ENCODE data around the gene RNF180. TPM values are rescaled to one million over a fixed set of nuclear protein-coding genes. Genes with fewer than 3 reads are reported as not detected.

RNF180 gene
- total RNA-seq, 6 experiments from 2014 or later, result not detected

DNA sequence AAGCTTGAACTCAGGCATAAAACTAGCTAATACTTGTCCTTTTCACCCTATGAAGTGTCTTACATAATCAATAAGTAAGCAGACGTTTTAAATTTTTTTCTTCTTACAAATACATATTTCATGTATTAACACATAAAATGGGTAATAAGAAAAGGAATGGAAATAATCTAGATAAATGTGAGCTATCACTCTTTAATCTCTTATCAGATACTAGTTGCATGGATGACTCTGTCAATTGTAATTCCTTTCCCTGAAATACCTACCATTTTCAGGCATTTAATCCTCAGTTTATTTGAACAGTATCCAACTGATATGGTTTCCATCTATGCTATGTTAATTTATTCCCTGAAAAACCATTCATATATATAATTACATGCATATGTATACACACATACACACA is 174.1 kb downstream of the RNF180 start:
- no peak overlapping the region for H3K4me3 Mint-ChIP-seq
- H3K27ac Mint-ChIP-seq, result no peak overlapping the region
- H3K36me3 Mint-ChIP-seq (ENCODE audit: low read depth), result no peaks in the 10 kb centered on the region

DNA sequence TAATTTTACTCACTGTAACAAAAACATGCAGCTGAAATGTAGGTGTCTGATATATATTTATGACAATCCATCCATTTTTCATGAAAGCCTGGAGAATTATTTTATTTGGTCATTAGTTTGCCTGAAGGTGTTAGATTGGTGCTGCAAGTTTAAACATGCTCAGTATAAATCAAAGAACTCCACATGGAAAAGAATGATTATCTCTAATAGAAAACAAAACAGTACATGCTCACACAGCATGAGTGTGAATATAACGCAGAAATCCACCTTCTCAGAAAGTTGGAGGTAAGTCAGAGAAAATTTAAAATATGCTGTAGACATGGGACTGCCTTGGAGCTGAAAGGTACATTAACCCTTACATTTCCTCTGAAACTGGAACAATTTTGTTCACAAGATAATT is 174.7 kb downstream of the RNF180 start:
- Mint-ChIP-seq H3K36me3 (ENCODE audit: low read depth) (no peaks in the 10 kb centered on the region), H3K4me3 (no peak overlapping the region), H3K27me3 (ENCODE audit: insufficient read depth) (no peaks in the 10 kb centered on the region; the same call in 1 of the 2 replicates), H3K27ac (no peak overlapping the region), H3K9me3 (peaks cover 41% of the 10 kb centered on the region), H3K4me1 (ENCODE audit: low read depth) (no peaks in the 10 kb centered on the region)
- DNase-seq, result no peak
- TF ChIP-seq, protein P1, sequence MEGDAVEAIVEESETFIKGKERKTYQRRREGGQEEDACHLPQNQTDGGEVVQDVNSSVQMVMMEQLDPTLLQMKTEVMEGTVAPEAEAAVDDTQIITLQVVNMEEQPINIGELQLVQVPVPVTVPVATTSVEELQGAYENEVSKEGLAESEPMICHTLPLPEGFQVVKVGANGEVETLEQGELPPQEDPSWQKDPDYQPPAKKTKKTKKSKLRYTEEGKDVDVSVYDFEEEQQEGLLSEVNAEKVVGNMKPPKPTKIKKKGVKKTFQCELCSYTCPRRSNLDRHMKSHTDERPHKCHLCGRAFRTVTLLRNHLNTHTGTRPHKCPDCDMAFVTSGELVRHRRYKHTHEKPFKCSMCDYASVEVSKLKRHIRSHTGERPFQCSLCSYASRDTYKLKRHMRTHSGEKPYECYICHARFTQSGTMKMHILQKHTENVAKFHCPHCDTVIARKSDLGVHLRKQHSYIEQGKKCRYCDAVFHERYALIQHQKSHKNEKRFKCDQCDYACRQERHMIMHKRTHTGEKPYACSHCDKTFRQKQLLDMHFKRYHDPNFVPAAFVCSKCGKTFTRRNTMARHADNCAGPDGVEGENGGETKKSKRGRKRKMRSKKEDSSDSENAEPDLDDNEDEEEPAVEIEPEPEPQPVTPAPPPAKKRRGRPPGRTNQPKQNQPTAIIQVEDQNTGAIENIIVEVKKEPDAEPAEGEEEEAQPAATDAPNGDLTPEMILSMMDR (IDR thresholded peaks at IDR 0.05), result no peak

More for the DNA sequence above, 174.1 kb downstream of the RNF180 start:
- Mint-ChIP-seq H3K9me3 (peaks cover 41% of the 10 kb centered on the region), H3K4me1 (ENCODE audit: low read depth) (no peaks in the 10 kb centered on the region), H3K27me3 (ENCODE audit: insufficient read depth) (no peaks in the 10 kb centered on the region; the same call in 1 of the 2 replicates)
- TF ChIP-seq, protein P1 (IDR thresholded peaks at IDR 0.05), result no peak
- no peak for DNase-seq

DNA sequence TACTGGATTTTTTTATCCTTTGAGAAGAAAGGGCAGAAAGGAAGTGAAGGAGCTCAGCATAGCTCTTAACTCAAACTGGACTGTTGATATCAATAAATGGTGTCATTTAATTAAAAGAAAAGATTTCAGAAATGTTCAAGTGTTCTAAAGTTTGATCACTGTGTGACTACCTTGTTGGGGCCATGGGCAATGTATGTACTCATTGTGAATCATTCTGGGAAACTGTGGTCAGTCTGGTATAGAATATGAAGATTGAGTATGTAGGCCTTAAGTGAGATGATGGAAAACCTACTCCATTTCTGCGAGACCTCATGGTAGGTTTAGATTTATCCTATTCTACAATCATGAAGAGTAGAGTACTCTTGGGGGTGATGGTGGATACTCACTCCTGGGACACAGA is 175.7 kb downstream of the RNF180 start:
- no peaks in the 10 kb centered on the region; the same call in 1 of the 2 replicates for H3K27me3 Mint-ChIP-seq (ENCODE audit: insufficient read depth)
- no peak for DNase-seq
- H3K9me3 Mint-ChIP-seq, result peaks cover 40% of the 10 kb centered on the region
- H3K27ac Mint-ChIP-seq, result no peak overlapping the region
- no peaks in the 10 kb centered on the region for H3K4me1 Mint-ChIP-seq (ENCODE audit: low read depth)
- TF ChIP-seq, protein P1 (IDR thresholded peaks at IDR 0.05), result no peak
- no peak overlapping the region for H3K4me3 Mint-ChIP-seq
- no peaks in the 10 kb centered on the region for H3K36me3 Mint-ChIP-seq (ENCODE audit: low read depth)

DNA sequence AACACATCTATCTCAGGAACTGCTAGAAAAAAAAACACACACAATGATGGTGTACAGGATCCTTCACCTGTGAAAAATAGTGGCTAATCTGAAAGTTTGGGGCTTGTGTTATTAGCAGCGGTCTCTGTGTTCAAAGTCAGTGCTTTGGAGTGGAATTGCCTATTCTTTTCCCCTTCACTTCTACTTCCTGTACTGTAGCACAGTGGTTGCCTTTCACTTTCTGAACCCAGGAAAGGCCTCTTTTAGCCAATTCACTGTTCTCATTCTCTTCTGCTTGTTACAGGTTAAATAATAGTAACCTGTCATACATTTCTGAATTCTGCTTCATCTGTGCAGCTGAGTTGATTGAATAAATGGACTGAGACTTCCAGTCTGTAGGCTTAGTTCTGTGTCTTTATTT is 178.9 kb downstream of the RNF180 start:
- H3K4me1 Mint-ChIP-seq (ENCODE audit: low read depth), result no peaks in the 10 kb centered on the region
- H3K9me3 Mint-ChIP-seq, result peaks cover 33% of the 10 kb centered on the region
- no peaks in the 10 kb centered on the region; the same call in 1 of the 2 replicates for H3K27me3 Mint-ChIP-seq (ENCODE audit: insufficient read depth)
- DNase-seq, result no peak
- H3K36me3 Mint-ChIP-seq (ENCODE audit: low read depth), result no peaks in the 10 kb centered on the region
- TF ChIP-seq, protein P1 (IDR thresholded peaks at IDR 0.05), result no peak
- no peak overlapping the region for H3K27ac Mint-ChIP-seq
- no peak overlapping the region for H3K4me3 Mint-ChIP-seq

DNA sequence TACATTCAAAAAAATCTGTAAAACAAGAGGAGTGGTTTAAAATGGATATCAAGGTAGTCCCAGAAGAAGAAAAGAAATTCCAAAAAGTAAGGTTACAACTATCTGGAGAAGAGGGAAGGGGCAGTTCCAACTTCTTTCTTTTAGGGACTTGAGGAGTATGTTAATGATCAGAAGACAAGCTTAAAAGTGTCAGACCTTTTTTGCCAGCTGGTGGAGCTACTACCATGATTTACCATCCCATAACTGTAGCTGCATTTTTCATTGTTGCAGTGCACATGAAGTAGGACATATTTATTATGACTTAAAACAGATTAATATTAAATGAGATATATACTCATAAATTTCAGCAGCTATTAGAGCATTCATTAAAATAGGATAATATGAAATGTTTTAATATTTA is 181.7 kb downstream of the RNF180 start:
- no peak overlapping the region for H3K4me3 Mint-ChIP-seq
- TF ChIP-seq, protein P1 (IDR thresholded peaks at IDR 0.05), result no peak
- H3K27ac Mint-ChIP-seq, result no peak overlapping the region
- H3K9me3 Mint-ChIP-seq, result peaks cover 28% of the 10 kb centered on the region
- no peaks in the 10 kb centered on the region for H3K4me1 Mint-ChIP-seq (ENCODE audit: low read depth)
- no peak for DNase-seq
- no peaks in the 10 kb centered on the region; the same call in 1 of the 2 replicates for H3K27me3 Mint-ChIP-seq (ENCODE audit: insufficient read depth)
- no peaks in the 10 kb centered on the region for H3K36me3 Mint-ChIP-seq (ENCODE audit: low read depth)

DNA sequence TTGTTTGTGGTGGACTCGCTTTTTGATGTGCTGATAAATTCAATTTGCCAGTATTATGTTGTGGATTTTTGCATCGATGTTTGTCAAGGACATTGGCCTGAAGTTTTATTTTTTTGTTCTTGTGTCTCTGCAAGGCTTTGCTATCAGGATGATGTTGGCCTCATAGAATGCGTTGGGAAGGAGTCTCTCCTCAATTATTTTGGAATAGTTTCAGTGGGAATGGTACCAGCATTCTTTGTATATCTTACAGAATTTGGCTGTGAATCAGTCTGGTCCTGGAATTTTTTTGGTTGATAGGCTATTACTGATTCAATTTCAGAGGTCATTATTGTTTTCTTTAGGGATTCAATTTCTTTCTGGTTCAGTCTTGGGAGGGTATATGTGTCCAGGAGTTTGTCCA is 198.8 kb downstream of the RNF180 start:
- no peaks in the 10 kb centered on the region for H3K27me3 Mint-ChIP-seq (ENCODE audit: insufficient read depth)
- H3K36me3 Mint-ChIP-seq (ENCODE audit: low read depth), result no peaks in the 10 kb centered on the region
- no peak overlapping the region for H3K27ac Mint-ChIP-seq
- TF ChIP-seq, protein P1 (IDR thresholded peaks at IDR 0.05), result no peak
- H3K4me3 Mint-ChIP-seq, result no peak overlapping the region
- no peak for DNase-seq
- no peaks in the 10 kb centered on the region for H3K4me1 Mint-ChIP-seq (ENCODE audit: low read depth)
- peaks cover 45% of the 10 kb centered on the region for H3K9me3 Mint-ChIP-seq

All from HFFc6 (cell line).